ENCODE data around the gene LVRN.
"Not testable (repeated sequence)": the region's sequence is repeated elsewhere in the genome, so short reads cannot be mapped to it uniquely, and the experiment has no call there.

Gene LVRN, protein sequence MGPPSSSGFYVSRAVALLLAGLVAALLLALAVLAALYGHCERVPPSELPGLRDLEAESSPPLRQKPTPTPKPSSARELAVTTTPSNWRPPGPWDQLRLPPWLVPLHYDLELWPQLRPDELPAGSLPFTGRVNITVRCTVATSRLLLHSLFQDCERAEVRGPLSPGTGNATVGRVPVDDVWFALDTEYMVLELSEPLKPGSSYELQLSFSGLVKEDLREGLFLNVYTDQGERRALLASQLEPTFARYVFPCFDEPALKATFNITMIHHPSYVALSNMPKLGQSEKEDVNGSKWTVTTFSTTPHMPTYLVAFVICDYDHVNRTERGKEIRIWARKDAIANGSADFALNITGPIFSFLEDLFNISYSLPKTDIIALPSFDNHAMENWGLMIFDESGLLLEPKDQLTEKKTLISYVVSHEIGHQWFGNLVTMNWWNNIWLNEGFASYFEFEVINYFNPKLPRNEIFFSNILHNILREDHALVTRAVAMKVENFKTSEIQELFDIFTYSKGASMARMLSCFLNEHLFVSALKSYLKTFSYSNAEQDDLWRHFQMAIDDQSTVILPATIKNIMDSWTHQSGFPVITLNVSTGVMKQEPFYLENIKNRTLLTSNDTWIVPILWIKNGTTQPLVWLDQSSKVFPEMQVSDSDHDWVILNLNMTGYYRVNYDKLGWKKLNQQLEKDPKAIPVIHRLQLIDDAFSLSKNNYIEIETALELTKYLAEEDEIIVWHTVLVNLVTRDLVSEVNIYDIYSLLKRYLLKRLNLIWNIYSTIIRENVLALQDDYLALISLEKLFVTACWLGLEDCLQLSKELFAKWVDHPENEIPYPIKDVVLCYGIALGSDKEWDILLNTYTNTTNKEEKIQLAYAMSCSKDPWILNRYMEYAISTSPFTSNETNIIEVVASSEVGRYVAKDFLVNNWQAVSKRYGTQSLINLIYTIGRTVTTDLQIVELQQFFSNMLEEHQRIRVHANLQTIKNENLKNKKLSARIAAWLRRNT

DNA sequence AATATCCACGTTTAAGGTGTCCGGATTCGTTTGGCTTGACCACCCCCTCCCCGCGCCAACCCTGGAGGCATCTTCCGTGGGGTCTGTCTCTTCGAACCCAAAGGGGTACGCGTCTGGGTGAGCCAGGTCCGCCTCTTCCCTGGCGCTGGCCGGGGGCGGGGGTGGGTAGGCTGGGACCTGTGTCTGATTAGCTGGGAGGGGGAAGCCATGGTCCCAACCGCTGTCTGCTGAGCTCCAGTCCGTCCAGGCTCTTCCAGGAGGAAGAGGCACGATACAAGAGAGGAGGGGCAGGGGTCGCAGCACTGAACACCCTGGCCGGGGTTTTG lies at the start of gene LVRN:
Gene LVRN, plus strand, starts transcription at position 237 of the 326 bp plus-strand sequence. CDS start 143 bp downstream, outside the sequence.
- no peak for DNase-seq

DNA sequence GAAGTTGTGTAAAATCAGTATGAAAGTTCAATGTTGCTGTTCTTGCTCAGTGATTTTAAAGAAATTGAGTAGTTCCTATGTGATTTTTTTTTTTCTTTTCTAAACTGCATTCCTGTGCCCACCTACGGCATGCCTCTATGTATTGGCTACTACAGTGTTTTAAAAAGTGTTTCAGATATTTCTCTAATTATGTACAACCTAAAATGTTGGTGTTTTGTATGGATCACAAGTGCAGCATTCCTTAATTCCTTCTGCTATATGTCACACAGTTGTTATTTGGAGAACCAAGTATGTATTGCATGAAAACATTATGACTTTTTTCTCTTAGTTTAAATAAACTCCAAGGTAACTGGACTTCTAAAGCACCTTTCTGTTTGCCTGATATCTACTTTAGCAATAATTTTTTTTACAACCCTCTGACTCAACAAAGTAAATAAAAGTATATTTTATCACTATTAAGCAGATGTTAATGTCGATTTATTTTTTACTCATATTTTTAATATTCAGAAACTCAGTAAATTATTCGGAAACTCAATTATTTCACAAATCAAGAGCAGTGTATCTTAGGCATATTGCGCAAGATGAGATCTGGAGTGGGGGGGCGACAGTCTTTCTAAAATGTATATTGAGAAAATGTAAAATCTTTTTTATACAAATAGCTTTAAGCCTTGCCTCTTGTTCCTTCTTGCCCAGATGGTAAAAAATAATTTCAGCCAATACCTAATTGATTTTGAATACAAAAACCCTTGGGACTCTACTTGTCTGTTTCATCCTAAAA lies 48.5 kb upstream of the LVRN start:
- DNase-seq = not testable (repeated sequence)

DNA sequence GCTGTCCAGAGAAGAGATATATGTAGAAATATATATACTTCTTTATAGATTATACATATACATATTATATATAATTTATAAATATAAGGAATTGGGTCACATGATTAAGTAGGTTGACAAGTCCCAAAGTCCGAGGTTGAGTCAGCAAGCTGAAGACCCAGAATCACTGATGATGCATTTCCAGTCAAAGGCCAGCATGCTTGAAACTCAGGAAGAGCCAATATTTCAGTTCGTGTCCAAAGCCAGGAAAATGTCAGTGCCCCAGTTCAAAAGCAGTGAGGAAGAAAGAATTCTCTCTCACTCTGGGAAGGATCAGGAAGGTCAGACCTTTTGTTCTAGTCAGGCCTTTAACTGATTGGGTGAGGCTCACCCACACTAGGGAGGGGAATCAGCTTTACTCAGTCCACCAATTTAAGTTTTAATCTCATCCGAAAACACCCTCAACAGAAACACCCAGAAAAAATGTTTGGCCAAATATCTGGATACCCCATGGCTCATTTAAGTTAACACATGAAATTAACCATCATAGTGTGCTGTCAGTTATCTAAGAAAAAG lies 42.0 kb upstream of the LVRN start:
- DNase-seq = no peak

DNA sequence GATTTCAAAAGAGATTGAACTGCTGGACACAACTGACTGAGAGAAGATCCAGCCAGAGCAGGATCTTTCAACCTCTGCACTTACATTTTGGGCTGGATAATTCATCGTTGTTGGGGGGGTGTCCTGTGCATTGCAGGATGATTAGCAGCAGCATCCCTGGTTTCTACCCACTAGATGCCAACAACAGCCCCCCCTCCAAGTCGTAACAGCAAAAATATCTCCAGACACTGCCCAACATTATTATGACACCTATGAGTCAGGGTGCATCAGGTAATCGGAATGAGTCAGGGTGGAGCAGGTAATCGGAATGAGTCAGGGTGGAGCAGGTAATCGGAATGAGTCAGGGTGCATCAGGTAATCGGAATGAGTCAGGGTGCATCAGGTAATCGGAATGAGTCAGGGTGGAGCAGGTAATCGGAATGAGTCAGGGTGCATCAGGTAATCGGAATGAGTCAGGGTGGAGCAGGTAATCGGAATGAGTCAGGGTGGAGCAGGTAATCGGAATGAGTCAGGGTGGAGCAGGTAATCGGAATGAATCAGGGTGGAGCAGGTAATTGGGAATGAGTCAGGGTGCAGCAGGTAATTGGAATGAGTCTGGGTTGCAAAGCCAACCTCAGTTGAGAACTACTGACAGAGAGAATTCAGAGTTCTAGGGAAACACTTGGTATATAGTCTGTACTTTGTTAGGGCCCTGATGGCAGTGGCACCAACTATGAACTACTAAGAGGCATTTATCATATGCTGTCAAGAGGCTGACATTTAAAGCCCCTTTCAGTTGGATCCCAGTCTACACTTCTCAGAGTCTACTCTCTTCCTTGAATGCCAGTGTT lies 33.5 kb upstream of the LVRN start:
- not testable (repeated sequence) for DNase-seq

DNA sequence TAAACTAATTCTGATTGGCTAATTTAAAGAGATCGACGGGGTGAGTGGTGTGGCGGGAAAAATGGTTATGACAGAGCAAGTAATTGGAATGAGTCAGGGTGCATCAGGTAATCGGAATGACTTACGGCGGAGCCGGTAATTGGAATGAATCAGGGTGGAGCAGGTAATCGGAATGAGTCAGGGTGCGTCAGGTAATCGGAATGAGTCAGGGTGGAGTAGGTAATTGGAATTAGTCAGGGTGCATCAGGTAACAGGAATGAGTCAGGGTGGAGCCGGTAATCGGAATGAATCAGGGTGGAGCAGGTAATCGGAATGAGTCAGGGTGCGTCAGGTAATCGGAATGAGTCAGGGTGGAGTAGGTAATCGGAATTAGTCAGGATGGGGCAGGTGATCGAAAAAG lies 32.1 kb upstream of the LVRN start:
- DNase-seq = not testable (repeated sequence)

DNA sequence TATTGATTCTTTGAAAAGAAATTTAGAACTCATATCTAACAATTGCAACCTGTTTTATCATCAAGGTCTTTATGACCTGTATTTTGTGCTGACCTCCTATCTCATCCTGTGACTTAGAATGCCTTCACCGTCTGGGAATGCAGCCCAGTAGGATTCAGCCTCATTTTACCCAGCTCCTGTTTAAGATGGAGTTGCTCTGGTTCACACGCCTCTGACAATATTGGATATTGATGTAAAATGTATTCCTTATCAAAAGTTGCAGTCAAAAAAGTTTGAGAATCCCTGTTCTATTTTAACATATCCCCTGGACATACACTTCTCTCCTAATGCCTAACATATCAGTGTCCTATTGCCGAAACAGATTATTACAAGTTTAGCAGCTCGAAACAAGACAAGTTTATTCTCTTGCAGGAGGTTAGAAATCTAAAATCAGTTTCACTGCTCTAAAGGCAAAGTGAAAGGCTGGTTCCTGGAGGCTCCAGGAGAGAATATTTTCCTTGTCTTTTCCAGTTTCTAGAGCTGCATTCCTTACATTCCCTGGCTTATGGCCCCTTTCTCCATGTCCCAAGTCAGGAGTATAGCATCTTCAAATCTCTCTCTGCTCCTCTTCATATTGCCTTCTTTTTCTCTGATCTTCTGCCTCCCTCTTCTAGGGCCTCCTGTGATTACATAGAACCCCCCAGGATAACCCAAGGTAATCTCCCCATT lies 31.5 kb upstream of the LVRN start:
- no peak for DNase-seq

DNA sequence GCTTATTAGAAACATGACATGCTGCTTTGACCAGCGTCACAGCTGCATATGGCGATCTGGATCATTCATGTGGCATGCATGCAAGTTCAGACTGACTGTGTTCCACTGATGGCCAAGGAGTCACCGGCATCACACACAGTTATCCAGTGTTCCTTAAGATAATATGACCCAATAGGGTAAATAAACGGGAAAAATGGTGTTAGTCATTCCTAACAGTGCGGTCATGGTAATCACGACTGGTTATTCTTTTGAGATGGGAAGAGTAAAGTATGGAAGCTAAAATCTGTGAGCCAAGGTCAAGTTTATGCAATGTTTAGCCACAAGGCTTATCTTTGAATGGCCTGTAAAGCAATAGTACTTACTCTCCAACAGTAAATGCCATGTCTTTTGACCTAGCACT lies 29.3 kb upstream of the LVRN start:
- no peak for DNase-seq

DNA sequence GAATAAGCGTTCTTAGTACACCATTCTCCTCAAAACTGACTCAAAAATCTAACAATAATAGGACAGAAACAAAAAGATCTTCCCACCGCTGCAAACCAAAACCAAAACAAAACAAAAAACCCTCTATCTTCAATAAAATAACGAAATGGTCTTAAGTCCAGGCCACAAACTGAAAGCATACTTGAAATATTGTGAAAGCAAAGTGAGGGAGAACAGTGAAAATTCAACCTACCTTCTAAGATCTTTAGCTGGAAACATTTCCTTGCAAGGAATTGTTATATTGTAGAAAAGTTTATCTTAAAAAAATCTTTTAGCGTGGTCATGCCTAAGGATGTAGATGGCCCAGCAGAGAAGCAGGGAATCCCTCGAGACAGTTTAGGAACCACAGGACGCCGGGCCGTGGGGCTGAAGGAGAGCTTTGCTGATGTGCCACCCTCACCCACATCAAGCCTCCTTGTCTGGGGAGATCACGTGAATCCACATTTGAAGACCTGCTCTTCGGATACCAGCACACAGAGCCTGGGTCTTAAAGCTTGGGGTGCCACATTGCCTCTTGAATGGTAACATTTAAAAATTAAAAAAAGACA lies 27.8 kb upstream of the LVRN start:
- no peak for DNase-seq

DNA sequence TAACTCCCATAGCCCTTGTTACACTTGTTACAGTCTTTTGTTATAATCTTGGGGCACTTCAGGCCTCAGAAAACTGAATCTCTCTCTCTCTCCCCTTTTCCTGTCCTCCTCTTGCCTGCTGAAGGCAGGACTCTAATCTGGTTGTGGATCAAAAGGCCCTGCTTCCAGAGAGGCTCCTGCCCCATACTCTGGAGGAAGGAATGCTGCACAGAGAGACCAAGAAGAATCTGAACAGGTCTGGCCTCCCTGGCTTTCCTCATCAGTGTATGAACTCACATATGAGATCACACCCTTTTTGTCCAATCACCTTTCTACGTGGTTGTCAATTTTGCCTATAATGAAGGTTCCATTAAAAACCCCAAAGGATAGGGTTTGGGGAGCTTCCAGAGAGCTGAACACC lies 26.2 kb upstream of the LVRN start:
- DNase-seq = no peak

DNA sequence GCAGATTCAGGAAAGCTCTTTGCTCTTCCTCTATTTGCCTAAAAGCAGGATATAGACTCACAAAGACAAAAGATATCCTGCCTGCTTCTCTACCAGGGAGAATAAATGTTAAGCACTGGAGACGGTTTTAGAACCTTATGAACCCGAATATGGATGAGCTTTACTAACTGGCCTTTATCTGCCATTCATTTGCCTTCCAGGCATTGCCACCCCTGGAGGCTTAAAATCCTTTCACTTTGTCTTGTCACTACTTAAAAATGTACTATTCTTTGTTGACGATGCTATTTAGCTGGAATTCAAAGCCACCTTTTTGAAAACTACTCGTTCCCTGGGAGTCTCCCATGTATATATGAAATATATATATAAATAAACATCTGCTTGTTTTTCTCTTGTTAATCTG lies 23.2 kb upstream of the LVRN start:
- DNase-seq = no peak

DNA sequence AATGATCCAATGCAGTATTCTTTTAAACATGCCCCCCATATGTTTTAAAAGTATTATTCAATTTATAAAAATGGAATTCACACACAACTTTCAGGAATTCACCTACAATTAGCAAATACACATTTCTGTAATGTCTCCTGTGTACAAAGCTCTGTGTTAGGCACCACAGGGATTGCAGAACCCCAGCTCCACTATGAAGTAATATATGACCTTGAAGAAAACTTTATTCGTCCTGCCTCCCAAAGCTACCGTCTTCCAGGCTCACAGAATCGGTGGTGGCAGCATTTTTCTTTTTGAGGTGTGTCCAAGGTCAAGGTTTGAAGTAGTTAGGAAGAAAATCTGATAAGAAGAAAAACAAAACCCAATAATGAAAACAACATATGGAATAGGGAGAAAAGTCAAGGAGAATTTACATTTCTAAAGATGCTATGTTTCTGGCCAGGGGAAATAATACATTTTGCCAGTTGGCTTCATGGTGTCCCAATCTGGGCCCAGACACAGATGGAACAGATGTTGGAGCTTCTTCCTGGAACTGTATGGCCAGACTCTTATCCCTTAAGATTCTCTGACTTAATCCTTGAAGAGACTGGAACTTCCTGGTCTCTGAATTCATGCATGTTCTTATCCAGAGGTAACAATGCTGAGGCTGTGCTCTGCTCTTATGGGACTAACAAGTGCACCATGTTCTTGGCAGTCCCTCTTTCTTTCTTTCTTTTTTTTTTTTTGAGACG lies 22.0 kb upstream of the LVRN start:
- no peak for DNase-seq

DNA sequence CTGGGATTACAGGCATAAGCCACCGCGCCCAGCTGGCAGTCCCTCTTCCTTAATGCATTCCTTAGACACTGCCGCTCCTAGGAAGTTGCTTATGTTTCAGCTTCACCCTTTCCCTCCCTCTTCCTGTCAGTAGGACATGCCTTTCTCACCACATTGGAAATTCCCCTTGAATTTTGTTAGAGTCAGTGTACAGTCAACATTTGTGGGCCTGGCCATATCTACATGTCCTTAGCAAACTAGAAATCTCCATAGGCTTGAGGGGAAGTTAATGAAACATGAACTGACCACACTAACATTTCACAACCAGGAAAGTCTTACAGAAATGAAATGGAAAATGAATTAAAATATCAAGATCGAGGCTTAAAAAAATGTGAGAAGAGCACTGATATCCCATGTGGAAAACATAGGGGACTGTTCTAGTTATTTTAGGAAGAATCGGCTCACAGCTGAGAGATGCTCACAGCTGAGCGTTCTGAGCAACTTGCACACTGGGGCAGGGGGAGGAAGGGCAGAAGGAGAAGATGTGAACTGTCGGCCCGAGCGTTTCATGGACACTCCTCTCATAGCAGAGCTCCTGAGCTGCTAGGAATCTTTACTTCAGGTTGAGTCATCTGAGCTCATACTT lies 21.1 kb upstream of the LVRN start:
- peak; percentile 92 for DNase-seq

DNA sequence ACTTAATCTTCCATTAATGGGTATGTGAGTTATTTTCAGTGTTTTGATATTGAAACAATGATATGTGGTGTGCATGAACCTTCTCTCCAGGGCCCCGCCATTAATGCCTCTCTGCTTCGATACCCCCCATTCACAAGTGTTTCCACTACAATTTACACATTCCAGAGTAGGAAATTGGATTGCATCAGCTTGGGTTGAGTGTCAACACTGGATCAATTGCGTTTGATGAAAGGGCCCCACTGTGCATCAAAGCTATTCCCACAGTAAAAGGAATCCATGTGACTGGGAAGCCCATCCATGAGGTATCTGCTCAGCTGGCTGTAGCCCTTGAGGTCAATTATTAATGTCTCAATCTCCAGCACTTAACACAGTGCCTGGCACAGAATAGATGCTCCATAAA lies 17.8 kb upstream of the LVRN start:
- DNase-seq = no peak

DNA sequence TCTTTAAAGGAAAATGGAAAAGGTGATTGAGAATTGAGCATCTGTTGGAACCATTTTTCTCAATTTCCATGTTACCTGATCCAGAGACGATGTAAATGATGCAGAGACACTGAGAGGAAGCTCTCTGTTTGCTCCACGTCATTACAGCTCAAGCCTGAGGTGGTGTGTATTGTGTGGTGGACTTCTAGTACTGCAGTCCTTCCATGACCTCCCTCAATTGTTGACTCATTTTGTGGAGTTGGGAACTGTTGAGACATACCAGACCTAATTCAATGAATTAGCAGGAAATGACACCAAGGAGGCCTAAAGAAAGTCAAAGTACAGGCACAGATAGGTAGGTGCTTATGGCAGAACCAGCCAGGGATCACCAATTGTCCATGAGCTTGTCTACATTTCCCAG lies 15.6 kb upstream of the LVRN start:
- DNase-seq = peak; percentile 51

DNA sequence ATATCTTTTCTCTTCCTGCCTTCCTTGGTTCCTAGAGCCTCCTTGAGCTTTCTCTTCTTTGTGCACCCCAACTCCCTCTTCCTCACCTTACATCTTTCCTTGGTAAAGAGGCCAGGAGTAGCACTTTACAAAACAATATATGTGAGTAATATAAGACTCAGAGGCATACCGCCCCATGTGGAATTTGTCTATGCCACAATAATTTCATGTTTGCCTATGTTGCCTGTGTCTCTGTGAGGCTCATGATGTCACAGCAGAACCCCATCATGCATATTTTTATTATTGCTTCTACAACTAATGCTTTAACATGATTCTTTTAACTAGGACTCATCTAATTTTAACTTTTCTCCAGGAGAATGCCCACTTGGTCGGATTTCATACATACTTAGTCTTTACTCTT lies 15.0 kb upstream of the LVRN start:
- DNase-seq = peak; percentile 86

DNA sequence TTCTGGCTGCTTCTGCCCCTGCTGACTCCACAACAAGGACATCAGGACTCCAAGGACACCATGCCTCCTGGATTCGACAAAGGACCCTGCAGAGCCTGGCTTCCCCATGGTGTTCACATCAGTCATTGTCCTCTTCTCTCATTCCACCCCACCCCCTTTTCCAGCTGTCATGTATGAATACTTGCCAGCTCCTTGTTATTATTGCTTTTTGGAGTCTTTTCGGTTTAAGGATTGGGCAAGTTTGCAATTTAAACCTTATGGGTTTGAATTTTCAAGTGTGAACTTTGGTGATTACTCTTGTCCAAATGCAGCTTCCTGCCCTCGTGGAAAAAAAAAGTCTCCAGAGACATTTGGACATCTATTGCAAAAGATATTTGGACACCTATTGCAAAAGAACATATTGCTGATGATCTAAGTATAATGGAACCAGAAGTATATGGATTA lies 14.2 kb upstream of the LVRN start:
- DNase-seq = peak; percentile 67

DNA sequence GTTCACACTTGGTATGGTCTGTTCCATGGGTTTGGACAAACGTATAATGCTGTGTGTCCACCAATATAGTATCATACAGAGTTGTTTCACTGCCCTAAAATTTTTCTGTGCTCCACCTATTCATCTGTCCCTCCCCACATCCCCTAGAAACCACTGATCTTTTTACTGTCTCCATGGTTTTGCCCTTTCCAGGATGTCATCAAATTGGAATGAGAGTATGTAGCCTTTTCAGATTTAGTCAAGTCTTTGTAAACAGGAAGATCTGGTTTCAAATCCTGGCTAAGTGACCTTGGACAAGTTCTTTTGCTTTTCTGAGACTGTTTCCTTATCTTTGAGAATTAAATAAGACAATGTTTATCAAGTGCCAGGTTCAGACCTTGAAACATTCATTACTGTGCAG lies 13.2 kb upstream of the LVRN start:
- DNase-seq = peak; percentile 55

DNA sequence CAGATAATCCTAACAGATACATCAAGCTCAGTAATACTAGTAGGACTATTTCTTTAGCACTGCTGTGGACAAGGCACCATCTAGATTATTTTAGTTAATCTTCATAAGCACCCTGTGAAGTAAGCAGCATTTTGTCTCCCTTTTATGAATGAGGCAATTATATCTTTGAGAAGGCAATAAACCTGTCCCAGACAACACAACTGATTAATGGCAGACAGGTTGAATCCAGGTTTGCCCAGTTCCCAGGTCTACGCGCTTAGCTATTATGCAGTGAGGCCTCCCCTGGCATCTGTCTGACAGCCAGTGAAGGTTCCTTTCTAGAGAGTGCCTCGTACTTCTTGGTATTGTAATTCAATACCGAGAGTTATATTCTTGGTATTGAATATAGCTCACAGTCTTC lies 9.7 kb upstream of the LVRN start:
- no peak for DNase-seq

DNA sequence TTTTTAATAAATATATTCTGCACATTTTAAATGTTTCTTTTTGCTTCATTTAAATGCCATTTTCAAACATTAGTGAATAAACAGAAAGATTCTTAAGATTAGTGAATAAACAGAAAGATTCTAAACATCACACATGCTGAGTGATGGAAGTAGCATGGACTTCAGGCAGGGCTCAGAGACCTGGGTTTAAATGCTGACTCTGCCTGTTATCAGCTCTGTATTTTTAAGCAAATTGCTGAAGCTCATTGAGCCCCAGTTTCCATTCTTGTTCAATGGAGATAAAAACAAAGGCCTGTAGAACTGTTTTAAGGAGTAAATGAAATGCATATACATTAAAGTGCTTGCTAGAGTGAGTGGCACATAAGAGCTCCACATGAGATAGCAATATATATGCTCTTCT lies 8.1 kb upstream of the LVRN start:
- no peak for DNase-seq

DNA sequence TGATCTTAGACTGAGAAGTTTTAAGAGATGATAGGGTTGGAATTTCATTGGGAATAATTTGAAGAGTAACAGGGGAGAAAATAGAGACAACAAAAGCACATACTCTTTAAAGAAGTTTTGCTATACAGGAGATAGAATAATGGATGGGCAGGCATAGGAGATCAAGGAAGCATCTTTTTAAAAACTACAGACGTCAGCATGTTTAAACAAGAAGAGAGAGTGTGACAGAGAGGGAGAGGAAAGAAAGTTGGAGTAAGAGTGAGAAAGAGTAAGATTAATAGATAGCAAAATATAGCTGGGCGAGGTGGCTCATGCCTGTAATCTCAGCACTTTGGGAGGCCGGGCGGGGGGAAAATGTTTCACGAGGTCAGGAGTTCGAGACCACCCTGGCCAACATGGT lies 5.3 kb upstream of the LVRN start:
- DNase-seq = no peak
